Gastrocnemius medialis (tissue), 4 donors: ENCODE results near the gene GLRX2.

Experiments used
- CTCF ChIP-seq, 5 experiments: fragments of 450-650 bp in 3 of 5; fragments of 200-600 bp in 2 of 5; sonication (generic) in 2 of 5; IDR thresholded peaks in 4 of 5; conservative IDR thresholded peaks in 1 of 5; 1 replicate in 4 of 5; 2 replicates in 1 of 5; pipeline ENCODE4 v1.5.1; 2016 to 2019; ENCODE audit warnings: antibody characterized with exemption in 5 of 5, mild to moderate bottlenecking in 3 of 5, moderate library complexity in 3 of 5
- POLR2A ChIP-seq, 2 donors: fragments of 450-650 bp; IDR thresholded peaks; one replicate each; pipeline ENCODE4 v1.6.1; 2017; ENCODE audit warnings: antibody characterized with exemption in 2 of 2, mild to moderate bottlenecking in 2 of 2, moderate library complexity in 2 of 2

DNA sequence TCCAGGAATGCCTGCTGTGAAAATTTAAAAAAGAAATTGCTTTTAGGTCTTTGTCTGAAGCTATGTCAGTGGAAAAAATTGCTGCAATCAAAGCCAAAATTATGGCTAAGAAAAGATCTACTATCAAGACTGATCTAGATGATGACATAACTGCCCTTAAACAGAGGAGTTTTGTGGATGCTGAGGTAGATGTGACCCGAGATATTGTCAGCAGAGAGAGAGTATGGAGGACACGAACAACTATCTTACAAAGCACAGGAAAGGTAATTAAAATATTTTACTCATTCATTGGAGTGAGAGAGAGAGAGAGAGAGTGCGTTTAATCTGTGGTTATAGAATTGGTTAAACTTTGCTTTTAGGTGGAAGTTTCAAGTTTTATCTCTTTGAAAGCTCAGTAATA, 36.6 kb upstream of the GLRX2 start:
- TF ChIP-seq POLR2A (IDR thresholded peaks at IDR 0.05), result no peak
- TF ChIP-seq CTCF (IDR thresholded peaks at IDR 0.05 in 4 of 5, conservative IDR thresholded peaks at IDR 0.05 in 1 of 5), result no peak
